Stomach (tissue), 4 donors: ENCODE data around the gene CSF2RB.
A peak's percentile ranks its signal among the peaks of the same experiment; 100 is the strongest.

Experiments used
- CTCF ChIP-seq, 7 experiments: fragments of 450-650 bp in 4 of 7; fragments of 200-600 bp in 3 of 7; sonication (generic) in 3 of 7; IDR thresholded peaks; one replicate each; pipeline ENCODE4 v1.5.1; 2016 to 2019; ENCODE audit warnings: antibody characterized with exemption in 7 of 7, control low read depth in 2 of 7, mild to moderate bottlenecking in 1 of 7
- EP300 ChIP-seq: sonication (generic); formaldehyde crosslinking; IDR thresholded peaks from one replicate; pipeline ENCODE4 v1.6.1; 2017; ENCODE audit warnings: antibody characterized with exemption
- POLR2A ChIP-seq, 4 donors: fragments of 450-650 bp; IDR thresholded peaks; one replicate each; pipeline ENCODE4 v1.6.1; 2016; ENCODE audit warnings: antibody characterized with exemption in 4 of 4, control low read depth in 2 of 4, mild to moderate bottlenecking in 1 of 4, moderate library complexity in 1 of 4

DNA sequence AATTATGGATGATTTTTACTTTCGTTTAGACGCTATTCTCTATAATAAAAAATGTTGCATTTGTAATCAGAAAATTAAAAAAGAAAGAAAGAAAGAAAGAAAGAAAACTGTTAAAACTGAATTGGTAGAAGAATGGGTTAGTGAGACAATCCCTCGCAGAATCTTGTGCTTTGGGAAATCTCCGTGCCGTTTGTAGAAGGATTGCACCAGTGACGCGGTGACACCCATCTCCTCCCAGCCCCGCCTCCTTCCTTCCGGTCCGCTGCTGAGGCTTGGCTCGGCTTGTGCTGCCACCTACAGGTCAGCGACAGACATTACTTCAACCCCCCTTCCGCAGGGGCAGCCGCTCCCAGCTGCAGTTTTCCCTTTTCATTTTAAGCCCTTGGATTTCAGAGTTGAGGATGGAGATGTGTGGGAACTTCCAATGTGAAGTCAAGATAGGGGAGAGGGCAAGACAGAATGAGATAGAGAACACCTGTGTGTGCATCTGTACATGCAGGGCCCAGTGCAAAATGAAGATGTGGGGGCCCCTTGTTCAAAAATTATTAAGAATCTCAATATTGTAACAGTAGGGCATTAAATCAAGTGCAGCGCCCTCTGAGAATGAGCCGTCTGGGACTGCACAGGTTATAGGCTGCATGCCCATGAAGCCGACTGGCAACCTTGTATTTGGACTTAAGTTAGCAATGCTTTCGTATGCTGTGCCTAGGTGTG lies 64.7 kb downstream of the CSF2RB start:
- TF ChIP-seq EP300 (no peak), POLR2A (IDR thresholded peaks at IDR 0.05) (no peak), CTCF (IDR thresholded peaks at IDR 0.05) (peak in 5 of 7 experiments; percentile 90 to 95 (median 94))
